H1 (cell line): ENCODE measurements around the gene SYTL1. TPM values are rescaled to one million over a fixed set of nuclear protein-coding genes. Genes with fewer than 3 reads are reported as not detected.

Source experiments
- CTCF ChIA-PET: fragments of 300-600 bp; sonication (Branson Sonifier 250); formaldehyde crosslinking; loops from one replicate; lab custom pipeline; 2021; ENCODE audit not compliant: partially characterized antibody; lab: Charles Lee
- POLR2A ChIA-PET: fragments of 300-600 bp; sonication (Branson Sonifier 250); formaldehyde crosslinking; loops from one replicate; lab custom pipeline; 2021; ENCODE audit warnings: inconsistent platforms; ENCODE audit not compliant: partially characterized antibody; lab: Charles Lee
- DNase-seq, 2 experiments: peaks; one replicate each; pipeline versions ENCODE4 v3.0.0 to v3.0.0-alpha.2; 2010 to 2022; ENCODE audit warnings: low spot score in 2 of 2, low read depth in 1 of 2, mixed read lengths in 1 of 2
- FAIRE-seq: peaks from 2 replicates; lab custom pipeline; 2011; peaks lifted over from hg19 to GRCh38; lab: Jason Lieb, UNC
- H2AFZ ChIP-seq: 2 replicates; pipeline ENCODE4 v1.8.1; 2012; ENCODE audit warnings: low read length, inconsistent platforms
- H2AK5ac ChIP-seq: 2 replicates; pipeline ENCODE4 v1.6.1; 2013; ENCODE audit warnings: low read depth, low read length
- H2BK120ac ChIP-seq: replicated peaks from 2 replicates; pipeline ENCODE3; 2013; ENCODE audit warnings: low read depth, low read length, inconsistent platforms
- H2BK12ac ChIP-seq: 2 replicates; pipeline ENCODE4 v1.6.1; 2013; ENCODE audit warnings: low read depth, low read length
- H2BK15ac ChIP-seq: 2 replicates; pipeline ENCODE4 v1.6.1; 2013; ENCODE audit warnings: low read length
- H2BK20ac ChIP-seq: 2 replicates; pipeline ENCODE4 v1.6.1; 2013; ENCODE audit warnings: low read length
- H2BK5ac ChIP-seq: 2 replicates; pipeline ENCODE4 v1.6.1; 2013; ENCODE audit warnings: low read depth, low read length
- H3K14ac ChIP-seq: 2 replicates; pipeline ENCODE4 v1.6.1; 2013; ENCODE audit warnings: inconsistent platforms; ENCODE audit not compliant: insufficient read length
- H3K18ac ChIP-seq: 2 replicates; pipeline ENCODE4 v1.6.1; 2013; ENCODE audit warnings: low read length; ENCODE audit errors: extremely low read depth
- H3K23ac ChIP-seq: 2 replicates; pipeline ENCODE4 v1.6.1; 2013; ENCODE audit warnings: inconsistent platforms; ENCODE audit not compliant: insufficient read length
- H3K23me2 ChIP-seq: 2 replicates; pipeline ENCODE4 v1.6.1; 2013; ENCODE audit warnings: low read depth, low read length
- H3K27ac ChIP-seq: 2 replicates; pipeline ENCODE4 v1.6.1; 2011; ENCODE audit warnings: low read depth, low read length, inconsistent platforms
- H3K27me3 ChIP-seq, 4 experiments: replicated peaks in 1 of 4; 1 replicate in 1 of 4; 2 replicates in 3 of 4; pipeline versions ENCODE4 v1.6.1 to v1.8.1; 2011 to 2013; ENCODE audit warnings: low read length in 3 of 4, mild to moderate bottlenecking in 3 of 4, inconsistent platforms in 2 of 4, mixed read lengths in 2 of 4, moderate library complexity in 1 of 4; ENCODE audit not compliant: control insufficient read depth in 3 of 4, insufficient read depth in 3 of 4; ENCODE audit errors: extremely low read depth in 1 of 4
- H3K36me3 ChIP-seq, 4 experiments: 2 replicates each; pipeline versions ENCODE4 v1.6.1 to v1.8.1; 2011 to 2013; ENCODE audit warnings: mild to moderate bottlenecking in 4 of 4, low read length in 3 of 4, moderate library complexity in 2 of 4, control low read depth in 1 of 4, inconsistent platforms in 1 of 4; ENCODE audit not compliant: insufficient read depth in 4 of 4, control insufficient read depth in 2 of 4
- H3K4ac ChIP-seq: replicated peaks from 2 replicates; pipeline ENCODE3; 2013; ENCODE audit warnings: low read length, low read depth, mixed read lengths, inconsistent platforms; ENCODE audit not compliant: insufficient read length
- H3K4me1 ChIP-seq, 4 experiments: replicated peaks in 1 of 4; 1 replicate in 1 of 4; 2 replicates in 3 of 4; pipeline versions ENCODE4 v1.6.1 to v1.8.1; 2011 to 2013; ENCODE audit warnings: low read length in 3 of 4, inconsistent platforms in 2 of 4, mixed read lengths in 1 of 4; ENCODE audit not compliant: insufficient read depth in 4 of 4, control insufficient read depth in 3 of 4
- H3K4me2 ChIP-seq, 2 experiments: 2 replicates each; pipeline versions ENCODE4 v1.6.1 to v1.8.1; 2011 to 2013; ENCODE audit warnings: low read depth in 2 of 2, low read length in 2 of 2, control low read depth in 1 of 2, inconsistent platforms in 1 of 2, mild to moderate bottlenecking in 1 of 2; ENCODE audit not compliant: insufficient read depth in 1 of 2
- H3K4me3 ChIP-seq, 4 experiments: fragments of 200-600, 300-600 bp in 1 of 4; sonication (generic), shearing (Covaris generic), sonication (Bioruptor Twin) in 1 of 4; 2 replicates each; pipeline versions ENCODE4 v1.5.1 to v1.8.1; 2011 to 2016; ENCODE audit warnings: low read length in 4 of 4, low read depth in 3 of 4, control low read depth in 2 of 4, inconsistent platforms in 2 of 4, mild to moderate bottlenecking in 2 of 4, mixed read lengths in 1 of 4, moderate library complexity in 1 of 4; ENCODE audit not compliant: insufficient read depth in 2 of 4; ENCODE audit errors: extremely low read depth in 1 of 4
- H3K56ac ChIP-seq: replicated peaks from 2 replicates; pipeline ENCODE3; 2013; ENCODE audit warnings: low read depth, mild to moderate bottlenecking, mixed read lengths, low read length, inconsistent platforms; ENCODE audit not compliant: insufficient read length
- H3K79me1 ChIP-seq: 2 replicates; pipeline ENCODE4 v1.6.1; 2013; ENCODE audit warnings: low read depth, low read length, control low read depth
- H3K79me2 ChIP-seq, 2 experiments: 2 replicates each; pipeline versions ENCODE4 v1.6.1 to v1.8.1; 2012 to 2013; ENCODE audit warnings: low read length in 2 of 2, mild to moderate bottlenecking in 2 of 2, inconsistent platforms in 1 of 2; ENCODE audit not compliant: insufficient read depth in 2 of 2, control insufficient read depth in 1 of 2
- H3K9ac ChIP-seq, 4 experiments: replicated peaks in 1 of 4; 1 replicate in 1 of 4; 2 replicates in 3 of 4; pipeline versions ENCODE4 v1.6.1 to v1.8.1; 2011 to 2013; ENCODE audit warnings: low read depth in 3 of 4, low read length in 3 of 4, control low read depth in 2 of 4, mild to moderate bottlenecking in 2 of 4, moderate library complexity in 2 of 4, inconsistent platforms in 1 of 4; ENCODE audit errors: extremely low read depth in 1 of 4
- H3K9me3 ChIP-seq, 2 experiments: 2 replicates each; pipeline versions ENCODE4 v1.6.1 to v1.8.1; 2012 to 2013; ENCODE audit warnings: mild to moderate bottlenecking in 2 of 2, moderate library complexity in 2 of 2, control low read depth in 1 of 2, inconsistent platforms in 1 of 2, low read depth in 1 of 2, low read length in 1 of 2, mixed read lengths in 1 of 2; ENCODE audit not compliant: insufficient read depth in 2 of 2
- H4K20me1 ChIP-seq, 2 experiments: replicated peaks in 1 of 2; 2 replicates each; pipeline versions ENCODE3 to v1.8.1; 2011 to 2013; ENCODE audit warnings: inconsistent platforms in 2 of 2, low read length in 2 of 2, mild to moderate bottlenecking in 1 of 2; ENCODE audit not compliant: insufficient read depth in 2 of 2, control insufficient read depth in 1 of 2
- H4K5ac ChIP-seq: 2 replicates; pipeline ENCODE4 v1.6.1; 2013; ENCODE audit warnings: low read length, low read depth, mixed read lengths, inconsistent platforms; ENCODE audit not compliant: insufficient read length
- H4K8ac ChIP-seq: 2 replicates; pipeline ENCODE4 v1.8.0; 2013; ENCODE audit warnings: mild to moderate bottlenecking, moderate library complexity, low read length, inconsistent platforms; ENCODE audit not compliant: insufficient read depth; ENCODE audit errors: extremely low read depth
- H4K91ac ChIP-seq: replicated peaks from 2 replicates; pipeline ENCODE3; 2013; ENCODE audit warnings: low read length, mixed read lengths, inconsistent platforms; ENCODE audit not compliant: insufficient read length
- BACH1 ChIP-seq: IDR thresholded peaks from 2 replicates; pipeline ENCODE4 v1.6.1; 2012; ENCODE audit warnings: low read length, improper control_type of control experiment
- BCL11A ChIP-seq, 2 experiments: IDR thresholded peaks; one replicate each; pipeline ENCODE4 v1.6.1; 2011; ENCODE audit warnings: low read depth in 2 of 2, low read length in 2 of 2, mild to moderate bottlenecking in 2 of 2
- CBX5 ChIP-seq: fragments of 300-800, 300-1000 bp; sonication (generic); IDR thresholded peaks from 2 replicates; pipeline ENCODE4 v1.7.1; 2016; ENCODE audit warnings: antibody characterized with exemption, low read length, low read depth
- HDAC2 ChIP-seq, 2 experiments: fragments of 300-600 bp in 1 of 2; sonication (generic) in 1 of 2; IDR thresholded peaks; 2 replicates each; pipeline ENCODE4 v1.6.1; 2011 to 2012; ENCODE audit warnings: low read depth in 2 of 2, low read length in 2 of 2, mild to moderate bottlenecking in 2 of 2, moderate library complexity in 2 of 2, borderline replicate concordance in 1 of 2, inconsistent platforms in 1 of 2
- JUND ChIP-seq: IDR thresholded peaks from 2 replicates; pipeline ENCODE4 v1.6.1; 2011; ENCODE audit warnings: mild to moderate bottlenecking, improper control_type of control experiment, low read length
- KDM5A ChIP-seq: fragments of 200-600 bp; IDR thresholded peaks from 2 replicates; pipeline ENCODE4 v1.7.1; 2012; ENCODE audit warnings: mild to moderate bottlenecking, low read length, inconsistent platforms, mixed read lengths
- NANOG ChIP-seq: IDR thresholded peaks from 2 replicates; pipeline ENCODE4 v1.6.1; 2011; ENCODE audit warnings: low read length, low read depth, mild to moderate bottlenecking, inconsistent platforms; ENCODE audit not compliant: insufficient read depth, poor library complexity, severe bottlenecking
- POLR2AphosphoS5 ChIP-seq: IDR thresholded peaks from 2 replicates; pipeline ENCODE4 v1.6.1; 2011; ENCODE audit warnings: low read depth, low read length
- RBBP5 ChIP-seq: IDR thresholded peaks from 2 replicates; pipeline ENCODE4 v1.7.1; 2012; ENCODE audit warnings: low read depth, mild to moderate bottlenecking, inconsistent platforms, low read length, moderate library complexity, borderline replicate concordance
- SIN3A ChIP-seq, 2 experiments: IDR thresholded peaks in 1 of 2; conservative IDR thresholded peaks in 1 of 2; 2 replicates each; pipeline ENCODE4 v1.6.1; 2011 to 2012; ENCODE audit warnings: low read length in 2 of 2, improper control_type of control experiment in 1 of 2, low read depth in 1 of 2, mild to moderate bottlenecking in 1 of 2
- SP2 ChIP-seq: IDR thresholded peaks from 2 replicates; pipeline ENCODE4 v1.6.1; 2012; ENCODE audit warnings: mild to moderate bottlenecking, low read length, inconsistent platforms
- TAF1 ChIP-seq: IDR thresholded peaks from 2 replicates; pipeline ENCODE4 v1.6.1; 2011; ENCODE audit warnings: mild to moderate bottlenecking, low read depth, low read length
- TEAD4 ChIP-seq: IDR thresholded peaks from 2 replicates; pipeline ENCODE4 v1.6.1; 2012; ENCODE audit warnings: low read depth, low read length, inconsistent platforms, mixed read lengths
- ZNF274 ChIP-seq: IDR thresholded peaks from 2 replicates; pipeline ENCODE4 v1.7.0; 2012; ENCODE audit warnings: low read length, borderline replicate concordance; ENCODE audit errors: extremely low read depth
- WGBS, 2 experiments: shearing (Covaris generic) in 1 of 2; methylation state at CpG; one replicate each; pipeline versions ENCODE4 v1.1.6 to v1.1.7; 2013 to 2015; ENCODE audit warnings: low lambda C conversion rate in 2 of 2, mixed read lengths in 2 of 2, inconsistent platforms in 1 of 2, low coverage in 1 of 2, missing lambda C conversion rate in 1 of 2; ENCODE audit not compliant: insufficient replicate concordance in 2 of 2, insufficient coverage in 1 of 2, insufficient read length in 1 of 2; ENCODE audit errors: extremely low coverage in 1 of 2, missing lambda C conversion rate in 1 of 2; 5-methylcytosine and 5-hydroxymethylcytosine counted together
- polyA plus RNA-seq, 7 experiments: library from polyadenylated mRNA; depleted of rRNA in 3 of 7; stranded (reverse) in 5 of 7; unstranded in 2 of 7; fragments of >200 nt in 5 of 7; fragments of 200-250 nt in 2 of 7; gene quantifications; 1 replicate in 5 of 7; 2 replicates in 1 of 7; 4 replicates in 1 of 7; pipeline versions ENCODE4 v1.2.1 to v1.2.3, GENCODE V29; 2011 to 2013; ENCODE audit warnings: missing spikeins in 2 of 7, mixed read lengths in 2 of 7
- total RNA-seq: library from RNA; stranded (reverse); fragmentation: NEBNext Ultra II Directional; extraction: Animal tissue kit (Norgen Biotek cat#: 25700); gene quantifications from 2 replicates; pipeline ENCODE4 v1.2.1, GENCODE V29; 2021

SYTL1 gene
- total and polyA plus RNA-seq, 2 of the 8 experiments (the other 6 are each of a cell fraction or from before 2014, with no cell fraction given), result 6.4 to 19.5 TPM

GRCh38 chr1:27306071-27306470 is 35.8 kb upstream of the SYTL1 start:
- 80% methylated on average over 11 of the region's 11 CpGs; no CpG with 5 or more reads in 1 of the 2 experiments for WGBS, 2 experiments
- Histone ChIP-seq H4K20me1 (no peaks in the 10 kb centered on the region), H3K36me3 (no peaks in the 10 kb centered on the region), H2BK15ac (peak overlapping the region; percentile 36; the same call in 1 of the 2 replicates), H3K56ac (no peak overlapping the region), H4K8ac (no peak overlapping the region), H3K79me1 (no peaks in the 10 kb centered on the region), H4K5ac (no peak overlapping the region), H2BK120ac (peak overlapping the region; percentile 25), H3K9me3 (no peaks in the 10 kb centered on the region), H3K27me3 (no peaks in the 10 kb centered on the region), H2AK5ac (peak overlapping the region; percentile 17; the same call in 1 of the 2 replicates), H3K79me2 (no peaks in the 10 kb centered on the region), H3K23me2 (0 out of 2 replicates have a peak, but pooled peaks cover 3% of the 10 kb centered on the region), H2BK20ac (peak overlapping the region; percentile 0; the same call in 1 of the 2 replicates), H2AFZ (no peak overlapping the region), H3K9ac (no peak overlapping the region), H3K4ac (peak overlapping the region; percentile 15), H3K4me2 (peak overlapping the region in 1 of 2 experiments; percentile 65; a peak in 2 of 4 replicates), H3K14ac (no peak overlapping the region), H3K23ac (no peak overlapping the region), H3K27ac (no peak overlapping the region), H2BK12ac (peak overlapping the region; percentile 60; the same call in 1 of the 2 replicates), H3K4me1 (peaks cover 11 to 25% (median 22%) of the 10 kb centered on the region in 4 experiments), H3K18ac (peak overlapping the region; percentile 93; the same call in 1 of the 2 replicates), H4K91ac (peak overlapping the region; percentile 20), H3K4me3 (no peak overlapping the region), H2BK5ac (peak overlapping the region; percentile 96)
- CTCF ChIA-PET, result interaction anchor here (0.7 to 17.9 kb wide), 19 partner anchors 8 to 300 kb away, joined by 3 to 321 read pairs (median 6); partner anchors contain the start of genes CD164L2, GPR3 and SYTL1
- no peak for FAIRE-seq
- TF ChIP-seq KDM5A (no peak), ZNF274 (no peak), SIN3A (conservative IDR thresholded peaks at IDR 0.05 in 1 of 2, IDR thresholded peaks at IDR 0.05 in 1 of 2; ENCODE audit: low read depth in 1 of 2, low read length in 2 of 2) (no peak), JUND (no peak), TAF1 (no peak), NANOG (no peak), RBBP5 (no peak), POLR2AphosphoS5 (no peak), BCL11A (IDR thresholded peaks at IDR 0.05; ENCODE audit: low read depth in 2 of 2, low read length in 2 of 2) (no peak), HDAC2 (IDR thresholded peaks at IDR 0.05; ENCODE audit: borderline replicate concordance in 1 of 2, low read depth in 2 of 2, low read length in 2 of 2) (no peak), SP2 (no peak), CBX5 (no peak), TEAD4 (no peak), BACH1 (no peak)
- no peak for DNase-seq
- POLR2A ChIA-PET, result interaction anchor here (1.3 to 3.0 kb wide), 5 partner anchors 9 to 81 kb away, joined by 6 to 17 read pairs (median 7); no protein-coding TSS in a partner anchor
